Right kidney (tissue), 1 donor: ENCODE data around the gene FAM13A.
"Not testable (repeated sequence)": the region's sequence is repeated elsewhere in the genome, so short reads cannot be mapped to it uniquely, and the experiment has no call there.

ENCODE experiments used
- DNase-seq: peaks from one replicate; pipeline ENCODE4 v3.0.0-alpha.2; 2016

Gene FAM13A

GRCh38 chr4:88897752-88898151 lies 159.2 kb downstream of the FAM13A start:
- no peak for DNase-seq

GRCh38 chr4:88897180-88897579 lies 159.8 kb downstream of the FAM13A start:
- DNase-seq: no peak

- no peak for DNase-seq
These were observed 163.0 kb downstream of the FAM13A start for GRCh38 chr4:88893961-88894360.

- no peak for DNase-seq
These were observed 164.3 kb downstream of the FAM13A start for GRCh38 chr4:88892646-88893045.

GRCh38 chr4:88891636-88892035 lies 165.3 kb downstream of the FAM13A start:
- DNase-seq: no peak

- DNase-seq: not testable (repeated sequence)
These were observed 169.6 kb downstream of the FAM13A start for GRCh38 chr4:88887409-88887808.

- no peak for DNase-seq
These were observed 175.8 kb downstream of the FAM13A start for GRCh38 chr4:88881227-88881569.

- peak; percentile 4 for DNase-seq
These were observed 176.3 kb downstream of the FAM13A start for GRCh38 chr4:88880501-88881226.

GRCh38 chr4:88879991-88880390 lies 177.0 kb downstream of the FAM13A start:
- DNase-seq: no peak

GRCh38 chr4:88878642-88879041 lies 178.3 kb downstream of the FAM13A start:
- no peak for DNase-seq

GRCh38 chr4:88870428-88870827 lies 186.6 kb downstream of the FAM13A start:
- no peak for DNase-seq

- no peak for DNase-seq
These were observed 188.5 kb downstream of the FAM13A start for GRCh38 chr4:88868510-88868909.

- no peak for DNase-seq
These were observed 190.0 kb downstream of the FAM13A start for GRCh38 chr4:88866862-88867550.

- no peak for DNase-seq
These were observed 191.5 kb downstream of the FAM13A start for GRCh38 chr4:88865466-88865865.

- DNase-seq: no peak
These were observed 191.9 kb downstream of the FAM13A start for GRCh38 chr4:88865046-88865445.

GRCh38 chr4:88860586-88860985 lies 196.4 kb downstream of the FAM13A start:
- no peak for DNase-seq

GRCh38 chr4:88859191-88859812 lies 197.7 kb downstream of the FAM13A start:
- DNase-seq: no peak

GRCh38 chr4:88858752-88859151 lies 198.2 kb downstream of the FAM13A start:
- no peak for DNase-seq

- DNase-seq: no peak
These were observed 199.4 kb downstream of the FAM13A start for GRCh38 chr4:88857588-88857987.

GRCh38 chr4:88854481-88854880 lies 202.5 kb downstream of the FAM13A start:
- no peak for DNase-seq

- not testable (repeated sequence) for DNase-seq
These were observed 203.4 kb downstream of the FAM13A start for GRCh38 chr4:88853583-88853982.

GRCh38 chr4:88846206-88846790 lies 210.7 kb downstream of the FAM13A start:
- no peak for DNase-seq

GRCh38 chr4:88843067-88843685 lies 213.8 kb downstream of the FAM13A start:
- DNase-seq: no peak
